Measurements from ENCODE around the gene ADPRHL1. TPM values are rescaled to one million over a fixed set of nuclear protein-coding genes. Genes with fewer than 3 reads are reported as not detected.
"Not testable (repeated sequence)": the region's sequence is repeated elsewhere in the genome, so short reads cannot be mapped to it uniquely, and the experiment has no call there.

ADPRHL1 gene
- total RNA-seq, 1 donor from 2014 or later = 0.77 TPM

DNA sequence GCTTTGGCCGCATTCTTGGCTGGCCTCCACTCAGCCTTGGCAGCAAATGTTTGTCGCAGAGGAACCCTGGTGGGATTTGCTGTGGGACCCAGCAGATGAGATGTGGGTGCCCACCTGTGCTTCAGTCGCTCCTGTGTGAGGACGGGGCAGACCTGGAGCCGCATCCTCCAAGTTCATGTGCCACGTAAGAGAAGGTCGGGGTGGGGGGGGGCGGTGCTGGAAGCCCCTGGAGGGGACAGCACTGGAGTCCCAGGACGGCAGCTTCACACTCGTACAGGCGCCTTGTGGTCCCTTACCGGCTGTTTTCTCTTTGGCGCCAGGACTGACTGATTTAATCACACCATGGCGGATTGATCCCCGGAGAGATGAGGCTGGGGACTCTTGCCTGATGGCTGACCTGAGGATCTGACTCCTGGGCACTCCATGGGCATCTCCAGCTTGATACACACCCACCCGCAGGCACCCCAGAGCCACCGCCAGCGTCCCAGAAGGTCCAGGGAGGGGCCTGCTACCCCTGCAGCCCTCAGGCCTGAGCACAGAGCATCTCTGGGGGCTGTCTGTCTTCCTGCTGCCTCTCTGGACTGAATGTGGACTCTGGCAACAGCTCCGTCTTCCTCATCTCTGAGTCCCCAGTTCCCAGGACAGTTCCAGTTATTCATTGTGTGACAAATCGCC lies 79.3 kb downstream of the ADPRHL1 start:
- no peak for DNase-seq (ENCODE audit: low read depth in 2 of 2)

DNA sequence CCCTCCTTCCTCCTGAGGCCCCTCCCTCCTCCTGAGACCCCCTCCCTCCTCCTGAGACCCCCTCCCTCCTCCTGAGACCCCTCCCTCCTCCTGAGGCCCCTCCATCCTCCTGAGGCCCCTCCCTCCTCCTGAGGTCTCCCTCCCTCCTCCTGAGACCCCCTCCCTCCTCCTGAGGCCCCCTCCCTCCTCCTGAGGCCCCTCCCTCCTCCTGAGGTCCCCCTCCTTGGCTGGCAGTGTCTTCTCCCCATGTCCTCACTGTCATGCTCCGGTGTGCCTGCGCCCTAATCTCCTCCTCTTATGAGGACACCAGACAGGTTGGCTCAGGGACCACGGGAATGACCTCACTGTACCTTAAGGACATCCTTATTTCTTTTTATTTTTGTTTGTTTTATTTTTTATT lies 81.6 kb downstream of the ADPRHL1 start:
- not testable (repeated sequence) for DNase-seq (ENCODE audit: low read depth in 2 of 2)

DNA sequence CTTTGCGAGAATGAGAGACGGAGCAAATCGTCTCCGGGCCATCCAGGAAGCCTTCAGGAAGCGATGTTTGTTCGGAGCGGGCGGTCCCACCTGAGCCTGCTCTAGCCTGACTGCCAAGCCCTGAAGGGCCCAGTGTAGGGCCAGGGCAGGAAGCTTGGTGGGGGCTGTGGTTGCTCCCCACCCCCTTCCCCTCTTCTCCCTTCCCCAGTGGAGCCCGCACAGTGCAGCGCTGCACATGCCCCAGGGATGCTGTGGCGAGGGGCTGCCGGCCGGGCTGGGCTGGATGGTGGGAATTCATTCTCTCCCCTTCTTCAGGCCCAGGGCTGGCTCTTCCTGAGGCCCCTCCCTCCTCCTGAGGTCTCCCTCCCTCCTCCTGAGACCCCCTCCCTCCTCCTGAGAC lies 82.2 kb downstream of the ADPRHL1 start:
- DNase-seq (ENCODE audit: low read depth in 2 of 2) = no peak

- no peak for DNase-seq (ENCODE audit: low read depth in 2 of 2)
Observed at GRCh38 chr13:113369881-113370280, 83.4 kb downstream of the ADPRHL1 start.

DNA sequence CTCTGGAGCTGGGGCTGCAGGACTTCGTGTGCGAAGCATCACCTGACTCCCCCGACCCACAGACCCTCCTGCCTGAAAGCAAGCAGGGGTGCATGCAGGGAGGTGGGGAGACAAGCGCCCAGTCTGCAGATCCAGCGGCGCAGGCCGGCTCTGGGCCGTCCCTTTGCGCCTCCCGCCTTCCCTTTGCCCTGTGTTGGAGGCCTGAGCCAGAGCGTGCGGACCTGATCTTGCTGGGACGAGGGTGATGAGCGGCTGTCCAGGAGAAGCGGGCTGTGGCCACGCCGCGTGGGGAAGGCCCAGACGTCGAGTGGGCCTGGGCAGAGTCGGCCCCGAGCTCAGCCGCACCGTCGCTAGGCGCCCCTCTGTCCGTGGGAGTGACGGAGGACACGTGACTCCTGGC lies 84.1 kb downstream of the ADPRHL1 start:
- no peak for DNase-seq (ENCODE audit: low read depth in 2 of 2)

- DNase-seq (ENCODE audit: low read depth in 2 of 2) = not testable (repeated sequence)
Observed at GRCh38 chr13:113368353-113368752, 84.9 kb downstream of the ADPRHL1 start.

DNA sequence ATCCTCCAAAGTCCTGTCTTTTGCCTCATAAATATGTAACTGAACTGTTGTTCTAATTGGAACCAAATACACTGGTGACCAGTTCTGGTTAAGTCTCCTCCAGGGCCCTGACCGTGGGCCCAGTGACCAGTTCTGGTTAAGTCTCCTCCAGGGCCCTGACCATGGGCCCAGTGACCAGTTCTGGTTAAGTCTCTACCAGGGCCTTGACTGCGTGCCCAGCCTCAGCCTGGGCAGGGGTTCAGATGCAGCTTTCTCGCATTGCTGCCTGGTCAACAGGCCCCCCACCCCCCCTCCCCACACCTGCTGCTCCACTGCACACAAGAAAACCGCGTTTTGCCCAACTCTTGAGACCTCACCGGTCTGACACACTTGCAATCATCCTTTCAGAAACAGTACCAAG lies 85.5 kb downstream of the ADPRHL1 start:
- no peak for DNase-seq (ENCODE audit: low read depth in 2 of 2)

GRCh38 chr13:113367020-113367560 lies 86.2 kb downstream of the ADPRHL1 start:
- DNase-seq (ENCODE audit: low read depth in 2 of 2) = no peak

- DNase-seq (ENCODE audit: low read depth in 2 of 2) = no peak
Observed at GRCh38 chr13:113365971-113366588, 87.2 kb downstream of the ADPRHL1 start.

- no peak for DNase-seq (ENCODE audit: low read depth in 2 of 2)
Observed at GRCh38 chr13:113365583-113365970, 87.7 kb downstream of the ADPRHL1 start.

DNA sequence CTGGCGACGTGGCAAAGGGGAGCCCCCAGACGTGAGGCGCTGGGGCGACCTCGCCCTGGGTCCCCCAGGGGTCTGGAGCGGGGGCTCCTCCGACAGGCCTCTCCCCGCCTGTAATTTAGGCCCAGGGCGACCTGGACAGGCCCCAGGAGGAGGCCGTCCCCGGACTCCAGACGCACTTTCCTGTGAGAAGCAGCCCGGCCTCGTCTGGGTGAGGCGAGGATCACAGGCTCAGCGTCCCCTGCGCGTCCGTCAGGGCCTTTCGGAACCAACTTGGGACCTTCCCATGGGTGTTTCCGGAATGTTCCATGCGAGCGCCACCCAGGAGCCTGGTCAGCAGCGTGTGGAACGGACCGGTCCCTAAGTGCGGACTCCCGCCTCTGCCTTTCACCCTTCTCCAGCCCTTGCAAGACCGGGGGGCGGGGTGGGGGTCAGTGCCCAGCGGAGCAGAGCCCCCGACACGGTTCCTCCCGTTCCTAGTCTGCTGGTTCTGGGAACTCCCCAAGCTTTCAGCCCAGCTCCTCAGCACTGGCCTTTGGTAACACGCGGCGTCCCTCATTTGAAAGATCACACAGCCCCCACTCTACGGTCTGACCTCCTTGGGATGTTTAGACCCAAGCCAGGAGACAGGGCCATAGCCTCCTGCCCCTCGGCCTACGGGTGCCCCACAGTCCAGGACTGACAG lies 88.2 kb downstream of the ADPRHL1 start:
- DNase-seq (ENCODE audit: low read depth in 2 of 2) = no peak

- no peak for DNase-seq (ENCODE audit: low read depth in 2 of 2)
Observed at GRCh38 chr13:113364311-113364889, 88.9 kb downstream of the ADPRHL1 start.

DNA sequence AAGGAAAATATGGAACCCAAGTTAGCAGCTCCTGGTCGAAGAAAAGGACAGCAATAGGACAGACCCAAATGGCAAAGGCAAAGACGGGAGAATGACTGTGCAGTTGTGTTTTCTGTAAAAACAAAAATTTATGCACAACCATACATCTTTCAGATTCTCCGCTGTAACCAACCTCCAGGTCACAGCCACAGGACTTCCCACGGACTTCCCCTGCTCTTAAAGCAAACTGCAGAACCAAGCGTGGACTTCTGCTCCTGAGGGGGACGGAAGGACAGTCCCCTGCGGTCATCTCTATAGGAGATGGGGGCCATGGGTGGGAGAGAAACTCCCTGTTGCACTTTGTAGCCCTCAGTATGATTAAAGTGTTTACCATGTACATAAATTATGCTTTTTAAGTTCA lies 91.9 kb downstream of the ADPRHL1 start:
- no peak for DNase-seq (ENCODE audit: low read depth in 2 of 2)

- DNase-seq (ENCODE audit: low read depth in 2 of 2) = no peak
Observed at GRCh38 chr13:113360446-113360845, 92.8 kb downstream of the ADPRHL1 start.

GRCh38 chr13:113359571-113359970 lies 93.7 kb downstream of the ADPRHL1 start:
- DNase-seq (ENCODE audit: low read depth in 2 of 2) = no peak

DNA sequence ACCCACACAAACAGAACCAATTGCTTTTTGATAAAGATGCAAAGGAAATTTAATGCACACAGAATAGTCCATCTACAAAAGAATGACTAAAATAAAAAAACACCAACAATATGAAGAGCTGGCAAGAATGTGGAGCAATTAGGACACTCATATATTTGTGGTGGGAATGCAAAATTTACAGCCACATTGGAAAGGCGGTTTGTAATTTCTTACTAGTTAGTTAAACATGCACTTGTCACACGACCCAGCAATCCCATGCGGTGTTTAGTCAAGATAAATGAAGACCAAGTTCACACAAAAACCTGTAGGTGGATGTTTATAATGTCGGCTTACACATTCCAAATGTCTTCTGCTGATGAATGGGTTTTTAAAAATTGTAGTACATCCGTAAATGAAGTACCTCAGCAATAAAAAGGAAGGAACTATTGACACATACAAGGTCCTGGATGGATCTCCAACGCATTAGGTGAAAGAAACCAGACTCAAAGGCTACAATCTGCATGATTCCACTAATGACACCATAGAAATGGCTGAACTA lies 94.6 kb downstream of the ADPRHL1 start:
- DNase-seq (ENCODE audit: low read depth in 2 of 2) = no peak

- DNase-seq (ENCODE audit: low read depth in 2 of 2) = no peak
Observed at GRCh38 chr13:113357529-113357928, 95.8 kb downstream of the ADPRHL1 start.

DNA sequence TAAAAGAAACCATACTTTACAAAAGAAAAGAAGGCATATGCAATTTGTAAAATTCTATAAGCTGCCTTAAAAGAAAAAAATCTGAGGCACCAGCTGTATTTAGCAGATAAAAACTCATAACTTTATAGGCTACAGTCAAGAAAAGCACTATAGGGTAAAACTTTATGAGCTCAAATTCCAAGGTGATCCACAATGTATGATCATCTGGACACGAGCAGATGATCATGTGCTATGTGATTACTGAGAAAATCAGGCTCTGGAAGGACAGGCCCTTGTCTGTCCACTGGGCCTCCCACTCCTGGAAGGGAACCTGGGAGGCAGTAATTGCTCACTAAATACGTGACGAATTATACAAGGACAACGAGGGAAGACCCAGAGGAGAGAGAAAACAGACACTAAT lies 96.7 kb downstream of the ADPRHL1 start:
- DNase-seq (ENCODE audit: low read depth in 2 of 2) = no peak

- no peak for DNase-seq (ENCODE audit: low read depth in 2 of 2)
Observed at GRCh38 chr13:113355621-113356020, 97.7 kb downstream of the ADPRHL1 start.

GRCh38 chr13:113354831-113355610 lies 98.3 kb downstream of the ADPRHL1 start:
- DNase-seq (ENCODE audit: low read depth in 2 of 2) = no peak

DNA sequence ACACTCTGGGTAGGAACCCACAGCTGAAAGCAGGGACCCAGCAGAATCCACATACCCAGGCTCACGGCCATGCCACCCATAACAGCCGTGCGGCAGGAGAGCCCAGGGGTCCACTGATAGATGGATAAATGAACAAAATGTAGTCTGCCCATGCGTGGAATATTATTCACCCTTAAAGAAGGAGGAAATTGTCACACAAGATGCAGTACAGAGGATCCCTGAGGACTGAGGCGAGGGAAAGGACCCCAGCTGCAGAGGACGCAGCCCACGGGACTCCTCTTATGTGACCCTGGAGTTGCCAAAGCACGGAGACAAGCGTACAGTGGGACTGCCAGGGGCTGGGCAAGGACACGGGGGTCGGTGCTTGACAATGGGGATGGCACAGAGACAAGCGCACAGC lies 100.0 kb downstream of the ADPRHL1 start:
- DNase-seq (ENCODE audit: low read depth in 2 of 2) = no peak

All from dermis microvascular lymphatic vessel endothelial cell (primary cell).